Amygdala (tissue), 56 donors: ENCODE data around the gene ANXA11.
"Not testable (repeated sequence)": the region's sequence is repeated elsewhere in the genome, so short reads cannot be mapped to it uniquely, and the experiment has no call there.

Source experiments
- DNase-seq, 56 donors: peaks; one replicate each; lab custom pipeline; 2025; lab: John Stamatoyannopoulos, UW

ANXA11 gene

DNA sequence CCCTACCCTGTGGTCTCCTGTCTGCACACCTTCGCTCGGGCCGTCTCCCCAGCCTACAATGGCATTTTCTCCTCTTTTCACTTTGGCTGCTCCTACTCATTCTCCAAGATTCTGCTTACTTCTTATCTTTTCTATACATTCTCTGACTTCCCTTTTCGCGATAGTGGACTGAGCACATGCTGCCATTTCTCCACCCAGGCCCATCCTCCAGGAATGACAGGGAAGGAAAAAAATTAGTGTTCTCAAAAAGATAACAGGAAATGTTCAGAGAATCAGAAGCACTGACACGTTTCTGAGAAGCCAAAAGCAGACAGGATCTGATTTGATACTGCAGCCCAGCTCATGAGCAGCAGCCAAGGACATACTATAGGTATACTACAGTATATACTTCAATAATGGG is 6.4 kb upstream of the ANXA11 start:
- DNase-seq, result no peak

DNA sequence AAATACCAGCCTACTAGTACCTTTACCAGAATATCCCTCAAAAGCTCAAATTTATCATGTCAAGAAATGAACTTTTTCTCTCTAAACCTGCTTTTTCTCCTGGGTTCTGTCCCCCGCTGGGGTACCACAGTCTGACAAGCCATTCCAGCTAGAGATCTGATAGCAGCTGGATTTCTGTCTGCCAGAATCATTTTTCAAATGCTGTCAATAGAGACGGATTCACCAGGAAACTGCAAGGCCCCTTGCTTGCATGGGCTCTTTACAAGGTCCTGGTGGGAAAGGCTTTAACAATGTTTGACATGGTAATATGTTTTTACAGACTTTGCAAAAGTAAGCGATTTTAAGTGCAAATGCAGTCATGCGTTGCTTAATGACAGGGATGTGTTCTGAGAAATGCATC is 4.9 kb upstream of the ANXA11 start:
- DNase-seq, result no peak

DNA sequence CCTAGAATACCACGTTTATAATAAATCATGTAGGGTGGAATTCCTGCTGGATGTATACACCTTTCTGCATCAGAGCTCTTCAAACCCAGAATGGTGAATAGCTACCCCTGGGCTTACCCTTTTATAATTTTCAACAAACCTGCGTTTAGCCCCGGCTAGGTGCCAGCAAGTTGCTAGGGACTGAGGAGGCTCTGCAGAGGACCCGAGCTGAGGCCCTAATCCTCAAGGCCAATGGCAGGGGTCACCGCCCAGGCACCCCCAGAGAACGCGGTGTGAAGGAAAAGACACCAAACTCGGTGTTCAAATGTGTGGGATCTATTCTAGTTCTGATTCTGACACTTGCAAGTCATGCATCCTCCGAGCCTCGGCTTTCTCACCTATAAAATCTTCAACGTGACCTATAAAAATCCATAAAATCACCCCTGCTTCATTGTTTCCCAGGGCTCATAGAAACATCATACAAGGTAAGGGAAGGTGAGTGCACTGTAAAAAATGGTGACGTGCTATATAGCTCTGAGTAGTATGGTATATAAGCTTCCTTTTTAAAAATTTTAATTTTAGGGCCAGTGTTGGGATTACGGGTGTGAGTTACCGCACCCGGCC is 2.5 kb upstream of the ANXA11 start:
- no peak for DNase-seq

DNA sequence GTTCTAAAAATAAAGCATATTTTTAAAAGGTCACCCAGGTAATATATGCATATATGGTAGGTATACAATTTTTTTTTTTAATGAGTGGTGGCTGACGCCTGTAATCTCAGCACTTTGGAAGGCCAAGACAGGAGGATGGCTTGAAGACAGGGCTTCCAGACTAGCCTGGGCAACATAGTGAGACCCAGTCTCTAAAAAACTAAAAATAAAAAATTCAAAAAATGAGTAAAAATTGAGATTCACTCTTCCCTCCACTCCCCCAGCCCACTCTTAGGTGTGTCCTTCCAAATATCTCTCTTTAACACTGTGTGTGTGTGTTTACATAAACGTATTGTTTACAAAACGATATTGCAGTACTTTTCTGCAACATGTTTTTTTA is 929 bp upstream of the ANXA11 start:
- DNase-seq, result no peak

DNA sequence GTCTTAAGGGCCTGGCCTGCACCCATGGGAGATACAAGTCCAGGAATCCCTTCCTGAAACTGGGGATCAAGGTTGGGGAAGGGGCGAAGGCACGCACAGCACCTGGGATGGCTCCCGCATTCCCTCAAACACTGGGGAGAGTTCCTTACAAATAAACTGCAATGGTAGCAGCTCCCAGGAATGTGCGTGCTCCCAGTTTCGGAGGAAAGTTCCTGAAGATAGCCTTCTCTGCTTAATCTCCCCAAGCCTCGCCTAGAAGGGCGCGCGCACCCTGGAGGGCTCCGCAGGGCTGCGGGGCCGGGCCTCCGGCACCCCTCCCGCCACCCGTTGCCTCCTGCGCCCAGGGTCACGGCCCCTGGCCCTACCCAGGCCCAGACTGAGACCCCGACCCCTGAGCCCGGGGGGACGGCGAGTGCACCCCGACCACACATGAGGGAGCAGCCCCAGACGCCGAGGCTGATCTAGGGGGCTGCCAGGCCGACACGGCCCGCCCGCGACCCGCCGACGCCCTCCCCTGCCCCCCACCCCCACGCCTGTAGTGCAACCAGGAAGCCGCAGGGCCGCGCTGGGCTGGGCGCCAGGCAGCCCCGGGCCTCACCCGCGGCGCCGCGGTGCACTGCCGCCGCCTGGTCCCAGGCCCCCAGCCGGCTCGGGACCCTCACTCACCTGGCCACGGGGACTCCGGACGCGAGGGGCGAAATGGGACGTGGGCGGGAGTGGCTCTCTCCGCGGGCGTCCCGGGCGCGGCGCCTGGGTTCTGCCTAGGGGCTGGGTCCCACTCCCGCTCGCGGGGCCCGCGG is 460 bp downstream of the ANXA11 start:
- DNase-seq, result no peak

DNA sequence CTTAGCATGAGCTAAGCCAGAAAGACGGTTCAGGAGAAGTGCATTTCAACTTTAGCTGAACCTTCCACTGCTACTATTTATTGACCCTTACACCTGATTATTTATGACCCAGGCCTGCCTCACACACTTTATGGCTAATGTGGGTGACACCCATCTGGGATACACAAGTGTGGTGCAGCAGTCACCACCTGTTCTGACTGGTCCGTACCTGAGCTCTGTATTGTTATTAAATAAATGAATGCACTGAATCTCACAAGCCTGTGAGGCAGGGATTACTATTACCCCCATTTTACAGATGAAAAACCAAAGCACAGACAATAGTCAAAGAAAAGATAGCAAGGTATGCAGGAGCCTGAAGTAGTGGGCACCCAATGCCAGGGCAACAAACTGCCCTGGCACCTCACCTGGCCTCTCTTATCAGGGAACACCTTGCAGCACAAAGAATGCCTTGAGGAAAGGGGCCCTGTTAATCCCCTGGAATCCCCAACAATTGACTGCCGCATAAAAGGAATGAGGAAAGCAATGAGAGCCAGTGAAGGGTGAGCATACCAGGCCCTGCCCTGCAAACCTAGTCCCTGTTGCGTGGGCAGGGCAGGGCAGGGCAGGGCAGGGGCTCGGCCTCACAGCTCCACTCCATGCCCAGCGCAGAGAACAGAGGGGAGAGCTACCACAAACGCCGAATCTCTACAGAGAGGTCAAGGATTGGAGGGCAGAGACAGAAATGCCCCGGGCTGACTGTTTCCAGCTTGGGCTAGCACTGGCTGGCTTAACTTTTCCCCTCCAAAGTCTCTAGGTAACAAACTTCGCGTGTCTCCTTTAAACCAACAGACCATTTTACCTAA is 1.3 kb downstream of the ANXA11 start:
- DNase-seq, result no peak

DNA sequence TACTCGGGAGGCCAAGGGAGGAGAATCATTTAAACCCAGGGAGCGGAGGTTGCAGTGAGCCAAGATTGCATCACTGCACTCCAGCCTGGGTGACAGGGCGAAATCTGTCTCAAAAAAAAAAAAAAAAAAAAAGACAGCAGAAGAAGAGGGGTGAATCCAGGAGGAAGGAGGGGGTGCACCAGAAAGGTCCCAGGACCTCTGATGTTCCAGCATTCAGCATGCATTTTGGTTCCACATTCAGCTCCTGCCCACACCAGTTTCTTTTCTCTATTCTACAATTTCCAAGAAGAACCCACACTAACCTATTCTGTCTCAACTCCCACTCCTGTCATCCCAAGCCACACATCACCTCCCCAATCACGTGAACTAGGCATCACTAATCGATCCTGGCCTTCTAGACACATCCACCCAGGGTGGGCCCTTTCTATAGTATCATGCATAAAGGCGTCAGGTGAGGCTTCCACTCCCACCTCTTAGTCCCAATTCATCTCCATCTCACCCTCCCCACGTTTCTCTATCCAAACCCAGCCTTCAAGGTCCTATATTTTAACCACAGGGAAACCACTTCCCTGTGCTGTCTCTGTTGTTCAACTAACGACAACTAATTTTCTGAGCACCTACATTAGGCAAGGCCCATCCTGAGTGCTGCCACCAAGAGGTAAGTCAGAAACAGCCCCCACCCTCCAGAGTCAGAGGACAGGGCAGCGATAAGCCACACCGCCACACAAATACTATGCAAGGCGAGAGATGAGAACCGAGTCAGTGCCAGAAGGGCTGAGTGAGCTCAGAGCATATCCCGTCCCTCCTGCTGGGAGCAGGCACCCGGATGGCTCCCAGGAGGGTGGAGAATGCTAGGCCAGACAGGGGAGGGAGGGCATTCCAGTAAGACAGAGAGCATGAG is 2.2 kb downstream of the ANXA11 start:
- peak in 1 of 56 donors; percentile 49 for DNase-seq

DNA sequence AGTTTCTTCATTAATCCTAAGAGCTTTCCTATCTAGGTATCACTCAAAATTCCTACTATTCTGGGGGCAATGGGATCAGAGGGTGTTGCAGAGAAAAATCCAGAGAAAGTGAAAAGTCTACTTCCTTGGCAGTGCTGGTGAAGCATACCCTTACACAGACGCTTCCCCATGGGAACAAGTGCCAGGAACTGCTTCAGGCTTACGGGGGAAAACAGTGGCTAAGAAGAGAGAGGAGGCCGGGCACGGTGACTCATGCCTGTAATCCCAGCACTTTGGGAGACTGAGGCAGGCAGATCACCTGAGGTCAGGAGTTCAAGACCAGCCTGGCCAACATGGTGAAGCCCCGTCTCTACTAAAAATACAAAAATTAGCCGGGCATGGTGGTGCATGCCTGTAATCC is 2.8 kb downstream of the ANXA11 start:
- DNase-seq, result not testable (repeated sequence)

DNA sequence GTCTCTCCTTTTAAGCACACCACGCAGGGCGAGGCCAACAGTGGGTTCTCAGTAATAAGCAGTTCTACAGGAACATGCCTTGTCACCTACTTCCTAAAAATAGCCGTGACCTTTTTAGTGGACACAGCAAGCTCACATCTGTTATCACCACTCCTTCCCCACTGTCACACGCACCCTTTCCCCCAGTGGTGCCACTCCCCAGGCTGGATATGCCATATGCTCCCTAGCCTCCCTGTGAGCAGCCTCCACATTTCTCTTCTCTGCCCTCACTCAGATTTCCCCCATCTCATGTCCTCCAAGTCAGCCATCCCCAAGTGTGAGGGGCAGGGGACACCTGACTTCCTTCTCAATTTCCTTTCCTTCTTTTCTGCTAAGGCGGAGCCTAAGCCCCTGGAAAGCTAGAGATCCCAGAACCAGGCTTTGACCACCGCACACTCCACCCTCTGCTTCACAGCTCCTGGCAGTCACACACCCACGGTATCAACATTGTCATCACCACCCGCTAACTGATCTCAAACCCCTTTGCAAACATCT is 3.7 kb downstream of the ANXA11 start:
- DNase-seq, result no peak

DNA sequence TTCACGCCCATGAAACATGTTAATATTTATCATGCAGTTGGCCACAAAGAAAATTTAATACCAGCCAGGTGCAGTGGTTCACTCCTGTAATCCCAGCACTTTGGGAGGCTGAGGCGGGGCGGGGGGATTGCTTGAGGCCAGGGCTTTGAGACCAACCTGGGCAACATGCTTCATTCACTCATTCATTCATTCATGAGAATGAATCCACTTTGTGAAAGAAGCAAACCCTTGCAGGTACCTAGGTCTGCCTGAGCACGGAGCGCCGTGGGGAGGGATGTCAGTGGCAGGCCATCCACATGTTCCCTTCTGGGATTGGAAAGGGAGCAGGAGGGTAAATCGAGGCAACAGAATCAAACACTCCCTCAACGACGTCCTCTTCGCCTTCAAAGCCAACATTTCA is 4.7 kb downstream of the ANXA11 start:
- no peak for DNase-seq

DNA sequence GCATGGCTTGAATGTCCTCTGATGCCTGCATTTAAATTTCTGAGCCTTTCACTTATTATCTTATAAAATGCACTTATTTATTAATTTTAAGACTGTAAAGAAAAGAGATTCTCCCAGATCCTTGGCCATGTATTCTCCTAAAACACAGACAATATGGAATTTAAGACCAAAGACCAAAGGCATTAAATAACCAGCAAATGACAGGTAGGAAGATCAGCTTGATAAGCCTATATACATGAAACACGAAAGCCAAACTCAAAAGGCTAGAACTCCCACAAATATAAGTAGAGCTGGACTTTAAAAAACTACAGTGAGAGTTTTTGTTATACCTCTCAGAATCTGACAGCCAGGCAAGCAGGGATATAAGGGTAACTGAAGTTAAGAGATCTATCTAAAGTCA is 5.1 kb downstream of the ANXA11 start:
- DNase-seq, result no peak

DNA sequence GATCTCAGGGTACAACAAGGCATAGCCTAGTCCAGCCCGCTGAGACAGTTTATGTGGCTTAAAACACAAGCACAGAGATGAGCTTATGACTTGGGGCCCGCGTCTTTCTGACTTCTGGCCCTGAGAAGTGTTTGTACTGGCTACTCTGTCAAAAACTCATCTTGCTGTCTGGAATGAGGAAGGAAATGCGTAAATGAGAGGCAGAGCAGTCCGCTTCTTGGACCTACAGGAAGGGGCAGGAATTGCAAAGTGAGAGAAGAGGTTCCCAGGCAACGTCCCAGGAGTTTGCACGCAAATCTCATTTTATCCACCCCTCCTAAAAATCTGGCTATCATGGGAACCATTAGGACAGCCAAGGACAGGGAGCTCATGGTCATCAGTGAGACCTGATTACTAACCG is 5.5 kb downstream of the ANXA11 start:
- peak in 1 of 56 donors; percentile 17 for DNase-seq

DNA sequence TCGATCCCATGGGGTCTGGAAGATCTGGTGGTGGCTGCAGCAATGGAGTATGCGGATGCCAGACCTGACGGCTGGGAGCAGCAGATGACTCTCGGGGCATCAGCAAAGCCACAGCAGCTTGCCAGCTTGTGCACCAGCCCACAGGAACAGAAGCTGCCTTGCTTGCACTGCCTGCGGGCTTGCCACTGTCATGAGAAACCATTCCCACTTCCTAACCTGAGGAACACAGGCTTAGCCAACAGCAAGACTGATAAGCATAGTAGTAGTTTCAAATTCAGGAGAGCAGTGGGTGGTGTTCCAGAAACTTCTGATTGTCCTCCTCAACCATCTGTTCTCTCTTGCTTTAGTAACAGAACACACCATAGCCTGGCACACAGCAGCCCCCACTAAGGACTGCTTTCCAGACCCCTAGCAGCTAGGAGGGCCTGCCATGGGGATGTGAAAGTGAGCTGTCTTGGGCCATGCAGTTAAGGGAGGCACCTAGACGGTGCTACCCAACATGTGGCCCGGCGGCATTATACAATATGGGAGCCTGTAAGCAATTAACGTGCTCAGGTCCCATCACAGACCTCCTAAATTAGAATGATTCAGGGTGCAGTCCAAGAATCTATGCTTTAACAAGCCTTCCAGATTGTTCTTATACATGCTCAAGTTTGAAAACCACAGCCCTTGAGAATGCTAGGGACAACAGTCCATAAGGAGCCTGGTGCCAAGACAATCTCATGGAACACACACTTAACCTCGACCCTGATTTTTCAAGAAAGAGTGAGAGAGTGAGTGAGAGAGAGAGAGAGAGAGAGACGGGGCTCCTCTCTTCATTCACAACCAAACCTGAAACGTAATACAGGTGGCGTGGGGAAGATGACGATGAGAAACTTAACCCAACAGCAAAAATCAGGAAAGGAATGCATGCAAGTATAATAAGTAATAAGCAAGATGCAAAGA is 7.1 kb downstream of the ANXA11 start:
- peak in 5 of 56 donors; percentile 13 to 47 (median 34) for DNase-seq

DNA sequence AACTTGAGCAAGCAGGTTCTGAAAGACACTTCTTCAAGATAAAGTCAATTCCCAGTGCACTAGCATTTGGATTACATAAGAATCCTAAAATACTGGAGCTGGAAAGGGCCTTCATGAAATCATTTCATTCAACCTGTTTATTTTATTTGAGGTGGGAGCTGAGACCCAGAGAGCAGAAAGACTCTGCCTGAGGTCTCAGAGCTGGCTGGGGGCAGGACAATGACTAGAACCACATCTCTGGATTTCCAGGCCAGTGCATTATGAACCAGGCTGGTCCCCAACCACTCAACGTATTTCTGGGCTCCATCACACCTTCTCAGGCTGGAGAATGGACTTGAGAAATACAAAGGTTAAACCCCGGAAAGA is 8.4 kb downstream of the ANXA11 start:
- DNase-seq, result no peak

DNA sequence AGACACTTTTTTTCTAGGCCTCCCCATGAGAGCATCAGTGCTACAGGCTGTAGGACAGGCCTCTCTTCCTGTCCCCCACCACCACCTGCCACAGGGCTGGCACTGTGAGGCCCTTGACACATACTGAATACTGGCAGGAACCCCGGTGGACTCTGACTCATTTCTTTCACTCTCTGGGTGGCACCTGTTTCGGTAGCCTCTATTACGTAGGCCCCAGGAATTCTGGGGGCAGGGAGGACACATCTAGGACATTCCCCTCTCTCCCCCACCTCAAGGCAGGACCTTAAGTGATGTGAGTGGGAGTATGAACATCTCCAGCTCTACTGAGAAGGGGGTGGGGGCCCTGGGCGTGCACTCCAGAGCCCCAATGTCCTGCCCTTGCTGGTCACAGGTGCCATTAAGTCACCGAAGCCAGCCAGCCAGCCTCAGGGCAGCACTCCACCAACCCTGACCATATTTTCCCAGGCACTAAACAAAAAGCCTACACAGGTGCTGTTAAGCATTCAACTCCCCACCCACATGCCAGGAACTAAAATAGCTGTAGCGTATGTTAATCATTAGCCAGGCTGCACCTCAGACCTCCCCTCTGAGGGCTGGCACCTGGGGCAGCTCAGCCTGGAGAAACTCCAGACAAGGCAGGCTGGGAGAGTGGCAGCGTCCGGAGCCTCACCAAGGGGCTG is 8.9 kb downstream of the ANXA11 start:
- peak in 2 of 56 donors; percentile 26 to 31 for DNase-seq

DNA sequence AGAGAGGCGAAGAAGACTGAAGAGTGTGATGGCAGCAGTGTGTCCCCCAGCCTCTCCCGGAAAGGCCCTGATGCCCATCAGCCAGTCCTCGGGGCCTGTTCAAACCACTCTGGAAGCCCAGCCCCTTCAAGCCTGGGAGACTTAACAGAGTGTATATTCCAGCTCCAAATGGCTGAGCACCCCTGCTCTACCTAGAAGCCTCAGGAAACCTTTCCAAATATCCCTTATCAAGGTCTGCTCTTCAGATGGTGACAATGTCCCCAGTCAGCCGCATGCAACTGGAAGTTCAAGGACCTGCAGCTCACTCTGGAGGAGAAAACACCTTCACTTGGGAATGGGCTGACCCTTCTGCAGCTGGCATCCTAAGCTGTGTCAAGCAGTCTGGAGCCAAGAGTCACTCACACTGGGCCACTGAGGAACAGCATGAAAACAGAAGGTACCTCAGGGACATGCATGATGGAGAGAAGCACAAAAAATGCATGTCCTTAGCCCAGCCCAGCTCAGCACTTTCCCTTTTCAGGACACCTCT is 10.2 kb downstream of the ANXA11 start:
- DNase-seq, result no peak

DNA sequence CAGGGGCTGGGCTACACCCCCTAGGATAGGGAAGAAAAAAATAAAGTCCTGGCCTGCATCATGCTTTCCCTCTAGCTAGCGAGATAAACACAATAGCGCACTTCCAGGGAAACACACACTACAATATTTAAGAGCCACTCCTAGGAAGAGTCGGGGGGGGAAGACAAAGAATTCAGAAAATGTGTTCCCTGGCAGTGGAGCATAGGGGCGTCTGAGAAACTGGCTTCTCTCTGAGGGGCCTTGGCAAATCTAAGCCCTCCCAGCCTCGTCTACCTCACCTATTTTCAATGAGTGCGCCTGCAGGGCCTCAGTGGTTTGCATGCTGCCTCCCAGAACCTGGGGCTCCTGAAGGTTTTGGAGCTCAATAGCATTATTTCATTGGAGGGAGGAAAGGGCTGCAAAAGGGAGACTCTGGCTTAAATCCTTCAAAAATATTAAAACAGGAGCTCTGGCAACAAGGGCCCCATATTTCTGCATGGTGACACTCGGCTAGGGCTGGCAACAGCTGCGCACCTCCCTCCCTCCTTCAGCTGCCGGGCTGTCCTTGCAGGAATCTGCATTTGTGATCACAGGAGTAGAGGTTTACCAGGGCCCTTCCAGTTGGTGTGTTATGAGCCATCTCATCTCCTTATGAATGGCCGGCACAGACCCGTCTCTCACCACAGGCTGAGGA is 10.8 kb downstream of the ANXA11 start:
- no peak for DNase-seq

DNA sequence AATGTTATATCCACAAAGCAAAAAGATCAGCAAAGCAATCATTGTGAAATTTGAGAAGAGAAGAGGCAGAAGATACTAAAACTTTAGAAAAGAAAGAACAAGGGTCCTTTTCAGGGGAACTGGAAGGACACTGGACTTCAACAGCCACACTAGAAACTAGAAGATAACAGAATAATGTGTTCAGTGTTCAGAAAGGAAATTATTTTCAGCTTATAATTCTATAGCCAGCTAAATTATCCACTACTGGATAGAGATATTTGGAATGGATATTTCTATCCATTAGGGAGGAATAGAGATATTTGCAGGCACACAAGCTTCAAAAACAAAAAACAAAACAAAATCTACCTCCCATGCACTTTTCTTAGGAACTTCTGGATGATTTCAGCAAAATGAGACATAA is 12.8 kb downstream of the ANXA11 start:
- no peak for DNase-seq
